ENCODE data around the gene FBXO48.
"Not testable (repeated sequence)": the region's sequence is repeated elsewhere in the genome, so short reads cannot be mapped to it uniquely, and the experiment has no call there.

The FBXO48 gene

DNA sequence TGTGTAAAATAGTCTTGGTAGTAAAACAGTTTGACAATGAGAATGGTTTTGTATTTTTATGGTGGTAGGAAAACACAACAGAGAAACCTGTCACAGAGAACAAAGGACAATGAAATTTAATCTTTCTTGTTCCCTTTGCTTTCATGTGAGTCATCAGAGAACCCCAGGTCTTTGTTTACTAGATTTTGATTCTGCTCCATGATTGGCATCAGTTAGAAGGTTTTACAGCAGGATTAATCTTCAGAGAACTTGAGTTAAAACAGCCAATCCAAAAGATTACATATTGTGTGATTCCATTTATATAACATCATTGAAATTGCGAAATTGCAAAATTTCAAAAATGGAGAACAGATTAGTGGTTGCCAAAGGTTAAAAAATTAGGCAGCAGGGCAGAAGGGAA is 2.8 kb upstream of the FBXO48 start:
- no peak for DNase-seq

GRCh38 chr2:68468801-68469200 is 1.7 kb upstream of the FBXO48 start:
- DNase-seq = no peak

DNA sequence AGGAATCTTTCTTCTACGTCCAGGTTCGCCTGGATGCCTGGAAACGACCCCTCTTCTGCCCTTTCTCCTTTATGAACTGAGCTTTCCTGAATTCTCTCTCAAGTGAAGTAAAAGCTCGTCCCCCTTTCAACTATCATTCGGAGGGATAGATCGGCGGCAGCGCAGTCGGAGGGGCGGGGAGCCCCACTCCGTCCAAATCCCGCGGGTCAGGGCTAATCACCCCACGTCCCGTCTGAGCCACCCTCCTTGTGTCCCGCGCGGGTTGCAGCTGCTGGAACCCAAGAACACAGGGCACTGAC is 367 bp downstream of the FBXO48 start:
- DNase-seq = no peak

- DNase-seq = peak; percentile 63 to 77
These were observed 725 bp downstream of the FBXO48 start for GRCh38 chr2:68466361-68466777.

DNA sequence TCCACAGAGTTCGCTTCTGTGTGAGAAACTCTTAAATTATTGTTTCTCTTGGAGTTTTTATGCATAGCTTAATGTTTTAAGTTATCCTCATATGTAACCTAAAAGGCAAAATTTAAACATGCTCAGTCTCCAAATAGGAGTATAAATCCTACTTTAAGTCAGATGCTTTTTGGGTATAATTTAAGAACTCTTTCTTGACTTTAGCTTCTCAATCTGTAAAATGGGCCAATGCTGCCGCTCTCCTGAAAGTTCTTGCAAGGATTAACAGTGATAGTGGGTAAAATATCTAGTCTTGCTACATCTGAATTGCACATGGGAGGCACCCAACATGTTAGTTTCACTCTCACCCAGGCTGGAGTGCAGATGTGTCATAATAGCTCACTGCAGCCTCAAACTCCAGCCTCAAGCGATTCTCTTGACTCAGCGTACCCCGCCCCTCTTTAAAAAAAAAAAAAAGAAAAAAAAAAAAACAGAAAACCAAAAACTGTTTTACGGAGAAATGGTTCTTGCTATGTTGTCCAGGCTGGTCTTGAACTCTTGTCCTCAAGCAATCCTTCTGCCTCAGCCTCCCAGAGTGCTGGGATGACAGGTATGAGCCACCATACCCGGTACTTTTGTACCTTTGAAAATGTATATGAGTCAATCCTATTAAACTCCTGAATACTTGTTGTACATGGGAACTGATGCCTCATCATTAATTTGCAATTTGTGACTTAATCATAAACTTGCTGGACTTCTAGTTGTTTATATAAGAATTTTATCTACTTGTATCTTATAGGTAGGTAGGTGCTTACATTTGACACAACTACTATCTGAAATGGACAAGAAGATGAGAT is 1.8 kb downstream of the FBXO48 start:
- peak; percentile 47 to 73 for DNase-seq

- DNase-seq = no peak
These were observed 2.4 kb downstream of the FBXO48 start for GRCh38 chr2:68464651-68465050.

DNA sequence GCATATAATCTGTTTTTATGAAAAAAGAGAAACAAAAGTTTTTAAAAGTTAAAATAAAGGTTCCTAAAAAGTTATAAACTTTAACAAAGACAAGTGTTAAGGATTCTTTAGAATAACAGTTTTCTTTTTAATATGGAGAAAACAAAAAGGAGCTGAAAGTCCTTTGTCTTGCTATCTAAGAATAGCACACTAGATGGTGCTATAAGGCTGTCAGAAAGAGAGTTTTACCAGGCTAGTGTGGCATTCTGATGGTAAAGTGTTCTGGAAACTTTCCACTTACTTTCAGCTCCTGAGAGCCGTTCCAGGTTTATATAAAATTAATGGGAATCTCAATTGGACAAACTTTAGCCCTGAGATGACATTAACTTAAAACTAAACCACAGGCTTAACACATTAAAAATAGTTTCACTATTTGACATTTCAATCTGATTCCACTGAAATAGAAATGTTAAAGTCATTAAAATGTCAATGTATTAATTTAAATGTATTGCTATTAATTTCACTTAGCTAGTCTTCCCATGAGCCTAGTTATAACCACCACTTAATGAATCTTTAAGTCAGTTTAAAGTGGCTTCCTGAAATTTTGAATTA is 3.7 kb downstream of the FBXO48 start:
- DNase-seq = peak in 1 of 2 donors; percentile 76

DNA sequence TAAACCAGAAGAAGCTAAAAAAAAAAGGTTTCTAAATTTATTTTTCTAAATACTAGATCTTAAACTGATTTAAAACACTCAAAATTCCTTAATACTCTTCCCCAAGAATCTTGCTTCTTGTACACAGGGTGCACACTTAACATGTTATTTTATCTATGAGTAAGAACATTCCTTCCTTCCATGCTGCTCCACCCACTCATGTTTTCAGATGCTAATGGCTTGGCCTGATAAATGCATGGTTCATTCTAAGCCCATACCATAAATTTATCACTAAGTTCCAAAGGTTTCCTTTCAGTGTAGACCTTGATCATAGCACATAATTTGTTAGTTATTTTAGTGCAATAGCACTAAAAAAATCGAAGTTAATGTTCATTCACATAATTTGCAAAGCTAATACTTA is 8.1 kb downstream of the FBXO48 start:
- DNase-seq = no peak

- DNase-seq = no peak
These were observed 10.9 kb downstream of the FBXO48 start for GRCh38 chr2:68456198-68456597.

DNA sequence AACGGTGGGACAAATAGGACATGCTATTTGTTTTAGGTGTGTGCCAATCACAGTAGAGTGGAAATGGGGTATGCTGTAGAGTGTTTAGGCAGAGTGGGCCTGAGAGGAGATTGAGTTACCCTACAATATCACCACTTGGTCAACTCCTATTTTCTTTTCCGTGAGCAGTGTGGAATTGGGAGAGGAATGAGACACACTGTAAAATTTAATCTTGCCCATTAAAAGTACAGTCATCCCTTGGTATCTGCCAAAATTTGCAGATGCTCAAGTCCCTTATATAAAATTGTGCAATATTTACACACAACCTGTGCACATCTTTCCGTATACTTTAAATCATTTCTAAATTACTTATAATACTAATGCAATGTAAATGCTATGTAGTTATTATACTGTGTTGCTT is 12.4 kb downstream of the FBXO48 start:
- no peak for DNase-seq

DNA sequence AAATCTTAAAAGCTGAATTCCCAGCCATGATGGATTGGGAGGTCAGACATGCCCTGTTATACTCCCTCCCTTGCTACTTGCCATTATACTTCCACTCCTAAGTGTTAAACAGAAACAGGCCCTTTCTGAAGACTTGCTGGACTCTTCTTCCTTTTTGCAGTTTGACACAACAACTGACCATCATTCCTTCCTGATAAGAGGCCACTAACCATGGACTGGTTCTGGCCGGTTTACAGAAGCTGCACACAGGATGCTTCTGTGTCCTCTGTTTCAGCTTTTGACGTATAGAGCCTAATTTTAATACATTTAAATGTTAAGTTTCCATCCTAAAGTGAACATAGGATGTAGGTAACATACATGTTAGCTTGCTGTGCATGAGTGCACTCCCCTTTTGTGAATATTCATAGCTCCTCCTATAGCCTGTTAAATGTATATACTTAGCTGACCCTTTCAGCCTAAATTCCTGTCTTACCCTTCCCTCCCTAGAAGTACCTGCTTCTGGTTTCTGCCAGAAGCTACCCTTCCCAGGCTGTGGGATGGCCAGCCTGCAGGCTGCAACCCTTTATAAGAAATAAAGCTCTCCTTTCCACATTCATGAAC is 13.2 kb downstream of the FBXO48 start:
- no peak for DNase-seq

DNA sequence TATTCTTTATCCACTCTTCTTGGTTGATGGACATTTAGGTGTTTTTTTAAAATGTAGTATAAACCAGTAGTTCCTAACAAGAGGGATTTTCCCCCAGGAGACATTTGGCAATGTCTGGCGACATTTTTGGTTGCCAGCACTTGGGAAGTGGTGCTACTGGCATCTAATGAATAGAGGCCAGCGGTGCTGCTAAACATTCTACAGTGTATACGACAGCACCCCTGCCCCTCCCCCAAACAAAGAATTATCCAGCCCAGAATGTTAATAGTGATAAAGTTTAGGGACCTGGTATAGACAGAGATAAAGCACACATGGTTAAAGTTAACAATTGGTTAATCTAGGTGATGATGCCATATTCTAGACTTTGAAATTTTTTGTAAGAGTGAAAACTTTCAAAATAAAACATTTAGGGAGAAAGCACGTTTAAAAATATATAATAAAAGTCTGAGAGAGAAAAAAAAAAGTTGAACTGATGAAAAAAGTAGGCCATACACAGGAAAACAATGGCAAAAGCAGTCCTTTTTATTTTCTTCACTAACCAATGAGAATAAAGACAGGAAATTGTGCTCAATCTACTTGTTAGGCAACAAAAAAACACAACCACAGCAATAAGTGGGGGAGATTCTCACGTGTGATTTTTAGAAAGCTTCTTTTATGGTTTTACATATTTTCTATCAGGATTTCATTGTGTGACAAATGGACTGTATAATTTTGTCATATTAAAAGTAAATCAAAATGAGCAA is 14.8 kb downstream of the FBXO48 start:
- DNase-seq = peak in 1 of 2 donors; percentile 34

DNA sequence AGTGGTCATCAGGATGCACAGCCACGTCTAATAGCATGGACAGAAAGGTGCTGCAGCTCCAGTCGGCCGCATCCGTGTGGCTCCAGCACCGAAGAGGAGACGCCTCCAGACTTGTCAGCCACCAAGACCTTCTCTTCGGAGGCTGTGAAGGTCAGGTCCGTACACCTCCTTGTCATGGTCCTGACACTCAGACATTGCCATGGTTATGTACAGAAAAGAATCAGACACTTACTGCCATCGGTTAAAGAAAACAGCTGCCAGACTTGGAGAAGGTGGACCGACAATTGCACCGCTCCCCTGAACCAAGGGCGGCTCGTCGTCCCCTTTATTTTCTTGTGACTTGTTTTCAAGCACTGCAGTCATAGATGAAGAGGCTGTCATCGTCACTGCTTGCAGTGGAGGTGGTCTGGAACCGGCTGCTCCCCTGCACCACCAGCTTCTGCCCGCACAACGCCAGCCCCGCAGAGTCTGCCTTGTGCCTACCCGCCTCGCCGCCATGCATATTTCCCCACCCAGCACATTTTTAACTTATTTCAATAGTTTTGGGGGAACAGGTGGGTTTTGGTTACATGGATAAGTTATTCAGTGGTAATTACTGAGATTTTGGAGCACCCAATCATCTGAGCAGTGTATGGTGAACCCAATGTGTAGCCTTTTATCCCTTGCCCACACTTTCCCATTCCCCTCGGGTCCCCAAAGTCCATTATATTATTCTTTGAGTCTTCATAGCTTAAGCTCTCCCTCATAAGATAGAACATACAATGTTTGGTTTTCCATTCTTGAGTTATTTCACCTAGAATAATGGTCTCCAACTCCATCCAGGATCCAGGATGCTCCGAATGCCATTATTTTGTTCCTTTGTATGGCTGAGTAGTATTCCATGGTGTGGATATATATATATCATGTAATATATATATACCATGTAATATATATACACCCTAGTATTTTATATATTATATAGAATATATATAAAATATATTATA is 18.1 kb downstream of the FBXO48 start:
- no peak for DNase-seq

DNA sequence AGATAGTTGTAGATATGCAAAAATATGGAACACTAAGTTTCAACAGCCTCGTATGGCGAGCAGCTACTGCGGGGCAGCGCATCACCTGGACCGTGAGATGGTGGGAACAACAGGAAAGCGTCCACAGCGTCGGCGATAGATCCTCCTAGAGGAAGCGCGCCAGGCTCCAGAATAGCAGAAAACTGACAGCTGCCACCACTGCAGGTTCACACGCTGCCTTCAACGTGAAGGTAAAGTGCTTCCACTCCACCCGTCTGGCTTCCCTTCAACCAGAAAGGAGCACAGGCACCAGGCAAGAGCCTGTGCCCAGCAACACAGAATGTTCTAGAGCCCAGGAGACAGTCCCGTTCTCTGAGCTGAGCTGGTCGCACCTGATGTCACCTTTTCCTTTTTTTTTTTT is 20.0 kb downstream of the FBXO48 start:
- DNase-seq = no peak

- not testable (repeated sequence) for DNase-seq
These were observed 20.7 kb downstream of the FBXO48 start for GRCh38 chr2:68446425-68446824.

DNA sequence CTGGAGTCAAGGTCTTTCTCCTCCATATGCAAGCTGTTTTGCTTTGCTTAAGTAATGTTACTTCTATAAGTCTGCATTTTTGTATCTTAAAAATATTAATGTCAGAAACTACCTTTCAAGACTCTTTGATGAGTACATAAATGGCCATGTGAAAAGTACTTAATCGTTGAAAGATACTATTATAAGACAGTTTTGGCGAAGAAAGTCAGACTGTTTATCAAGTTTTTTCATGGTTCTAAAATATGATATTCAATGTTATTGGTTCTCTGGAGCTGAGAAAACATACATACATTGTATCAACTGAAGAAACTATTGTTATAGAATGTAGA is 25.1 kb downstream of the FBXO48 start:
- no peak for DNase-seq

DNA sequence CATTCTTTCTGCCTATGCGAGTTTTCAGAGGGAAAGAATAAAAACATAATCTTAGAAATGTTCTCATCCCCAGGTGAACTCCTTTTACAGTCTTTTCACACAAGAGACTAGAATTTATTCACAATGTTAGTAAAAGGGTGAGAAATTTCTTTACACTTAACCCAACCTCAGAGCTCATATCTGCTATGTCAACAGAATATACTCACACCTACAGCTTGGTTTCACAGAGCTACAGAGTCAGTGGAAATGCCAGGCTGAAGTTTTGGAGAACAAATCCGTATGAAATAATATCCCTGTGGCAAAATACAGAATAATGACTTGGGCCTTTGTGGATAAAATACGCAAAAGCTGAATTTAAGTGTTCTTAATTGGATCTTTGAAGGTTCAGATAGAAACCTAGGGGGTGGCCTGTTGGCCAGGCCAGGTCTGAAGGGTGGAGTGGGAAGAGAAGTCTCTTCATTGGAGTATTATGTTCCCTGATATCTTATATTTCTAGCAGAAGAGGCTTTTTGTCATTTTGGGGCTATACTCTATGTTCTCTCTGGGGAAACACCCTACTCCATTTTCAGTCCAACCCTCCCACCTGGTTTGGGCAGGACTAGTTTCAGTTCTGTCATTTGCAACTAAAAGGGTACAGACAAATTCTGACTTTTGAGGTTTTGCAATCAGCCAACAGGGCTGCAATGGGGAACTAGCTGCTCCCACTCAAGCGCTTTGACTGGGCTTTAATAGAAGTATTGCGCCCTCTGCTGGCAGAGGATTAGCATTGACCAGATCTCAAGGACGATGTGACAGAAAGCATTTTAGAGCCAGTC is 25.7 kb downstream of the FBXO48 start:
- peak; percentile 91 to 92 for DNase-seq

- DNase-seq = no peak
These were observed 28.4 kb downstream of the FBXO48 start for GRCh38 chr2:68438455-68439303.

- DNase-seq = no peak
These were observed 30.8 kb downstream of the FBXO48 start for GRCh38 chr2:68436270-68436669.

DNA sequence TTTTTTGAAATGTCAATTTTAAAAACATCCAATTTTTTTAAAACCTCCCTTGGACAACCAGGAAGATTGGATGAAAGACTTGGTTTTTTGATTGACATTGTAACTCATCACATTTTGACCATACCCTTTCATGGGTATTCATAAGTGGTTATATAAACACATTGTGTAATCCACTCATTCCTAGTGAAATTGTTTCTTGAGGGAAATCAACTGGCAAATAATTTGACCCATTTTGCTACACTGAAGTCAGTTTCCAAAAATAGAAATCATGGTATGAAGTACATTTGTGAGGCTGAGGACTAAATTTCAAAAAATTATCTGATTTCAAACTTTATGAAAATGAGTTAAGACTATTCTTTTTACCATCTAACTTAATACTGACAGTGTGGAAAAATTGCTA is 31.5 kb downstream of the FBXO48 start:
- DNase-seq = no peak

DNA sequence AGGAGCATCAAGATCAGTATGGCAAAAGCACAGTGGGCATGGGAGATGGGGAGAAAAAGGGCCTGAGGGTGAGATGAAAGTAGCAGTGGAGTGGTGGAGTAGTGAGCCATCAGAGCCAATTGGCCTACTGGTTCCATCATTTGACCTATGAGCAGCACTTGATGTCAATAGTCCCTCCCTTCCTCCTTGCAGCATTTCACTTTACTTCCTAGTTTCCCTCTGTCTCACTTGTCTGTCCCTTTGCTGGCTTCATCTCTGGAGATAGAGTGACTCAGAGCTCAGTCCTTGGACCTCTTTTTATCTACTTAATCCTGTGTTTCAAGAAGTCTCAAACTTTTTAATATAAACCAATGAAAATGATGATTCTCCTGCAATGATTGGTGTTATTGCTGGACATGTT is 32.1 kb downstream of the FBXO48 start:
- DNase-seq = no peak
